Colonic mucosa (tissue), 4 donors: ENCODE data around the gene TANGO2. TPM values are rescaled to one million over a fixed set of nuclear protein-coding genes. Genes with fewer than 3 reads are reported as not detected.

ENCODE experiments used
- DNase-seq: peaks from one replicate; pipeline ENCODE4 v3.0.0-alpha.2; 2020
- H3K27ac ChIP-seq: fragments of 200-600 bp; one replicate; pipeline ENCODE4 v1.8.0; 2021
- H3K27me3 ChIP-seq: fragments of 200-600 bp; one replicate; pipeline ENCODE4 v1.8.0; 2021
- H3K36me3 ChIP-seq: fragments of 200-600 bp; one replicate; pipeline ENCODE4 v1.8.0; 2021
- H3K4me1 ChIP-seq: fragments of 200-600 bp; one replicate; pipeline ENCODE4 v1.8.0; 2021; ENCODE audit warnings: mild to moderate bottlenecking
- H3K4me3 ChIP-seq: fragments of 200-600 bp; one replicate; pipeline ENCODE4 v1.8.0; 2021
- H3K9ac ChIP-seq, 2 donors: one replicate each; pipeline ENCODE4 v1.7.0; 2013; ENCODE audit warnings: control low read depth in 2 of 2, low read depth in 2 of 2, low read length in 2 of 2
- H3K9me3 ChIP-seq: fragments of 200-600 bp; one replicate; pipeline ENCODE4 v1.8.0; 2021
- CTCF ChIP-seq: fragments of 200-600 bp; IDR thresholded peaks from one replicate; pipeline ENCODE4 v1.8.0; 2022; ENCODE audit warnings: antibody characterized with exemption, mild to moderate bottlenecking
- intact Hi-C: fragments of 100-400 bp; cut with DNase I; formaldehyde crosslinking; loops from one replicate; pipeline ENCODE4 v1.14.1; 2022
- total RNA-seq, 2 donors: library from RNA; stranded (reverse); fragmentation: NEBNext Ultra II Directional in 1 of 2; extraction: Animal tissue kit (Norgen Biotek cat#: 25700) in 1 of 2; gene quantifications; one replicate each; pipeline ENCODE4 v1.2.1, GENCODE V29; 2021
- donor health status: healthy.
- donor health status: DM: no; HTN: no; CAD: no.
- donor health status: DM: no; HTN: no; CAD: no.

Gene TANGO2
- total RNA-seq, 2 donors from 2014 or later, result 22.1 to 34.1 TPM

GRCh38 chr22:19981961-19982920 is 38.7 kb upstream of the TANGO2 start:
- H3K9ac ChIP-seq, result no peak overlapping the region
- peaks cover 9% of the 10 kb centered on the region for H3K4me1 ChIP-seq
- H3K36me3 ChIP-seq, result no peaks in the 10 kb centered on the region
- no peak for TF ChIP-seq CTCF
- H3K4me3 ChIP-seq, result no peak overlapping the region
- no peak overlapping the region for H3K27ac ChIP-seq
- no peaks in the 10 kb centered on the region for H3K9me3 ChIP-seq
- no peak for DNase-seq
- no peaks in the 10 kb centered on the region for H3K27me3 ChIP-seq
- intact Hi-C loops, result no loop called here

GRCh38 chr22:19982991-19983578 is 37.8 kb upstream of the TANGO2 start:
- Histone ChIP-seq H3K27ac (no peak overlapping the region), H3K4me3 (no peak overlapping the region), H3K27me3 (no peaks in the 10 kb centered on the region), H3K9ac (no peak overlapping the region), H3K9me3 (no peaks in the 10 kb centered on the region), H3K4me1 (peaks cover 9% of the 10 kb centered on the region), H3K36me3 (no peaks in the 10 kb centered on the region)
- no peak for TF ChIP-seq CTCF
- intact Hi-C loops, result no loop called here
- no peak for DNase-seq

- H3K27ac ChIP-seq, result no peak overlapping the region
Observed at GRCh38 chr22:19983741-19984140, 37.2 kb upstream of the TANGO2 start.

GRCh38 chr22:19984201-19984753 is 36.6 kb upstream of the TANGO2 start:
- Histone ChIP-seq H3K27ac (no peak overlapping the region), H3K4me3 (no peak overlapping the region), H3K27me3 (no peaks in the 10 kb centered on the region), H3K9me3 (no peaks in the 10 kb centered on the region), H3K36me3 (no peaks in the 10 kb centered on the region), H3K4me1 (peaks cover 9% of the 10 kb centered on the region), H3K9ac (no peak overlapping the region)
- no peak for DNase-seq
- intact Hi-C loops, result no loop called here
- no peak for TF ChIP-seq CTCF

More at GRCh38 chr22:19983741-19984140, 37.2 kb upstream of the TANGO2 start:
- TF ChIP-seq CTCF, result no peak
- Histone ChIP-seq H3K27me3 (no peaks in the 10 kb centered on the region), H3K9ac (no peak overlapping the region), H3K36me3 (no peaks in the 10 kb centered on the region), H3K9me3 (no peaks in the 10 kb centered on the region), H3K4me1 (peaks cover 9% of the 10 kb centered on the region), H3K4me3 (no peak overlapping the region)
- intact Hi-C loops, result no loop called here
- no peak for DNase-seq

- Histone ChIP-seq H3K27ac (no peak overlapping the region), H3K4me1 (peaks cover 9% of the 10 kb centered on the region), H3K4me3 (no peak overlapping the region)
Observed at GRCh38 chr22:19984851-19985811, 35.8 kb upstream of the TANGO2 start.

More at GRCh38 chr22:19984851-19985811, 35.8 kb upstream of the TANGO2 start:
- intact Hi-C loops, result no loop called here
- no peak overlapping the region for H3K9ac ChIP-seq
- H3K9me3 ChIP-seq, result no peaks in the 10 kb centered on the region
- DNase-seq, result no peak
- H3K27me3 ChIP-seq, result no peaks in the 10 kb centered on the region
- TF ChIP-seq CTCF, result no peak
- H3K36me3 ChIP-seq, result no peaks in the 10 kb centered on the region
